RWPE2 (cell line): Measurements from ENCODE around the gene SFXN1.
A peak's percentile ranks its signal among the peaks of the same experiment; 100 is the strongest.

Experiments
- ATAC-seq: fragments of 200-7000 bp; cut with Tn5 transposase; 3 replicates; pipeline ENCODE4 v1.9.1; 2021; ENCODE audit warnings: low read depth
- DNase-seq: peaks from one replicate; pipeline ENCODE4 v3.0.0-alpha.2; 2020; ENCODE audit warnings: low spot score
- H3K27ac ChIP-seq: fragments of 450-650 bp; 2 replicates; pipeline ENCODE4 v1.5.1; 2017; ENCODE audit warnings: mild to moderate bottlenecking; ENCODE audit not compliant: poor library complexity, severe bottlenecking
- H3K27me3 ChIP-seq: fragments of 250-450 bp; sonication (Bioruptor Pico); 2 replicates; pipeline ENCODE4 v1.5.1; 2021; ENCODE audit warnings: mild to moderate bottlenecking, moderate library complexity; ENCODE audit not compliant: insufficient read depth, poor library complexity, severe bottlenecking
- H3K36me3 ChIP-seq: fragments of 250-450 bp; sonication (Bioruptor Pico); 2 replicates; pipeline ENCODE4 v1.5.1; 2020; ENCODE audit warnings: low read depth, mild to moderate bottlenecking, moderate library complexity
- H3K4me1 ChIP-seq: fragments of 250-450 bp; sonication (Bioruptor Pico); 2 replicates; pipeline ENCODE4 v1.5.1; 2021; ENCODE audit warnings: mild to moderate bottlenecking, moderate library complexity; ENCODE audit not compliant: insufficient read depth, poor library complexity, severe bottlenecking
- H3K4me3 ChIP-seq: fragments of 250-450 bp; sonication (Bioruptor Pico); 2 replicates; pipeline ENCODE4 v1.5.1; 2021; ENCODE audit warnings: mild to moderate bottlenecking, moderate library complexity; ENCODE audit not compliant: severe bottlenecking
- H3K9me3 ChIP-seq: fragments of 250-450 bp; sonication (Bioruptor Pico); 2 replicates; pipeline ENCODE4 v1.5.1; 2021; ENCODE audit warnings: mild to moderate bottlenecking, moderate library complexity; ENCODE audit not compliant: severe bottlenecking
- TF ChIP-seq, protein P1 (sequence below): fragments of 450-650 bp; IDR thresholded peaks from one replicate; pipeline ENCODE4 v1.5.1; 2017; ENCODE audit warnings: mild to moderate bottlenecking, moderate library complexity; ENCODE audit not compliant: poor library complexity, severe bottlenecking

SFXN1 gene

GRCh38 chr5:175489693-175490443, 11.5 kb downstream of the SFXN1 start:
- ATAC-seq (no peak), DNase-seq (no peak)
- H3K4me3 ChIP-seq: no peak overlapping the region
- peaks cover 8% of the 10 kb centered on the region for H3K4me1 ChIP-seq
- peaks cover 95% of the 10 kb centered on the region for H3K36me3 ChIP-seq
- TF ChIP-seq, protein P1, sequence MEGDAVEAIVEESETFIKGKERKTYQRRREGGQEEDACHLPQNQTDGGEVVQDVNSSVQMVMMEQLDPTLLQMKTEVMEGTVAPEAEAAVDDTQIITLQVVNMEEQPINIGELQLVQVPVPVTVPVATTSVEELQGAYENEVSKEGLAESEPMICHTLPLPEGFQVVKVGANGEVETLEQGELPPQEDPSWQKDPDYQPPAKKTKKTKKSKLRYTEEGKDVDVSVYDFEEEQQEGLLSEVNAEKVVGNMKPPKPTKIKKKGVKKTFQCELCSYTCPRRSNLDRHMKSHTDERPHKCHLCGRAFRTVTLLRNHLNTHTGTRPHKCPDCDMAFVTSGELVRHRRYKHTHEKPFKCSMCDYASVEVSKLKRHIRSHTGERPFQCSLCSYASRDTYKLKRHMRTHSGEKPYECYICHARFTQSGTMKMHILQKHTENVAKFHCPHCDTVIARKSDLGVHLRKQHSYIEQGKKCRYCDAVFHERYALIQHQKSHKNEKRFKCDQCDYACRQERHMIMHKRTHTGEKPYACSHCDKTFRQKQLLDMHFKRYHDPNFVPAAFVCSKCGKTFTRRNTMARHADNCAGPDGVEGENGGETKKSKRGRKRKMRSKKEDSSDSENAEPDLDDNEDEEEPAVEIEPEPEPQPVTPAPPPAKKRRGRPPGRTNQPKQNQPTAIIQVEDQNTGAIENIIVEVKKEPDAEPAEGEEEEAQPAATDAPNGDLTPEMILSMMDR: no peak
- H3K27me3 ChIP-seq: no peaks in the 10 kb centered on the region
- no peak overlapping the region for H3K27ac ChIP-seq
- H3K9me3 ChIP-seq: no peaks in the 10 kb centered on the region

DNA sequence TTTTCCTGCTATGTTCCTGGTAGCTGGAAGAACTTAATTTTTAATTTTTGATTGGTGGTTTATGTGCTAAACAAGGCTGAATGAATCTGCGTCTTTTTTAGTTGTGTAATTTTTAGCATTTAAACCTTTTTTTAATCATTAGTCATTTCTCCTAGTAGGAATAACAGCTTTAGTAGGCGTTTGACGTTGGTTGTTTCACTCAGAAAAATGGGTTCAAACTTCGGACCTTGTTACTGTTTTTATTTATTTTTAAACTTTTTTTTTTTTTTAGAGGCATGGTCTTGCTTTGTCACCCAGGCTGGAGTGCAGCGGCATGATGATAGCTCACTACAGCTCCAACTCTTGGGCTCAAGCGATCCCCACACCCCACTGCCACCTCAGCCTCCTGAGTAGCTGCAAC, 12.9 kb downstream of the SFXN1 start:
- TF ChIP-seq, protein P1: no peak
- Histone ChIP-seq H3K36me3 (peaks cover 95% of the 10 kb centered on the region), H3K9me3 (no peaks in the 10 kb centered on the region), H3K27ac (no peak overlapping the region), H3K4me3 (no peak overlapping the region), H3K27me3 (no peaks in the 10 kb centered on the region), H3K4me1 (peaks cover 8% of the 10 kb centered on the region)
- ATAC-seq (no peak), DNase-seq (no peak)

- TF ChIP-seq, protein P1: no peak
- no peak overlapping the region for H3K27ac ChIP-seq
- H3K4me3 ChIP-seq: no peak overlapping the region
- peaks cover 8% of the 10 kb centered on the region for H3K4me1 ChIP-seq
- H3K9me3 ChIP-seq: no peaks in the 10 kb centered on the region
- peaks cover 100% of the 10 kb centered on the region for H3K36me3 ChIP-seq
- DNase-seq: no peak
- ATAC-seq: no peak
- H3K27me3 ChIP-seq: no peaks in the 10 kb centered on the region
Observed at GRCh38 chr5:175493260-175493659, 14.9 kb downstream of the SFXN1 start.

GRCh38 chr5:175493726-175494125, 15.4 kb downstream of the SFXN1 start:
- peaks cover 100% of the 10 kb centered on the region for H3K36me3 ChIP-seq
- H3K27ac ChIP-seq: peak overlapping the region; percentile 3

More at GRCh38 chr5:175493726-175494125, 15.4 kb downstream of the SFXN1 start:
- TF ChIP-seq, protein P1: no peak
- H3K27me3 ChIP-seq: no peaks in the 10 kb centered on the region
- no peak overlapping the region for H3K4me3 ChIP-seq
- H3K4me1 ChIP-seq: peaks cover 8% of the 10 kb centered on the region
- DNase-seq: no peak
- no peaks in the 10 kb centered on the region for H3K9me3 ChIP-seq
- ATAC-seq: no peak
